GM12865 (cell line): Measurements from ENCODE around the gene RNF187.
"Not testable (repeated sequence)": the region's sequence is repeated elsewhere in the genome, so short reads cannot be mapped to it uniquely, and the experiment has no call there.

Source experiments
- DNase-seq: peaks from one replicate; pipeline ENCODE4 v3.0.0; 2010; ENCODE audit warnings: low read depth
- H3K4me3 ChIP-seq: 2 replicates; pipeline ENCODE4 v1.5.1; 2011; ENCODE audit warnings: mild to moderate bottlenecking, low read depth, low read length, control low read depth
- TF ChIP-seq, protein P1 (sequence below): IDR thresholded peaks from 2 replicates; pipeline ENCODE4 v1.5.1; 2011; ENCODE audit warnings: low read length, control low read depth, low read depth, inconsistent platforms; ENCODE audit not compliant: insufficient read depth; ENCODE audit errors: missing control alignments

RNF187 gene

GRCh38 chr1:228465141-228465540 lies 22.0 kb upstream of the RNF187 start:
- no peak overlapping the region for H3K4me3 ChIP-seq
- no peak for DNase-seq
- TF ChIP-seq, protein P1, sequence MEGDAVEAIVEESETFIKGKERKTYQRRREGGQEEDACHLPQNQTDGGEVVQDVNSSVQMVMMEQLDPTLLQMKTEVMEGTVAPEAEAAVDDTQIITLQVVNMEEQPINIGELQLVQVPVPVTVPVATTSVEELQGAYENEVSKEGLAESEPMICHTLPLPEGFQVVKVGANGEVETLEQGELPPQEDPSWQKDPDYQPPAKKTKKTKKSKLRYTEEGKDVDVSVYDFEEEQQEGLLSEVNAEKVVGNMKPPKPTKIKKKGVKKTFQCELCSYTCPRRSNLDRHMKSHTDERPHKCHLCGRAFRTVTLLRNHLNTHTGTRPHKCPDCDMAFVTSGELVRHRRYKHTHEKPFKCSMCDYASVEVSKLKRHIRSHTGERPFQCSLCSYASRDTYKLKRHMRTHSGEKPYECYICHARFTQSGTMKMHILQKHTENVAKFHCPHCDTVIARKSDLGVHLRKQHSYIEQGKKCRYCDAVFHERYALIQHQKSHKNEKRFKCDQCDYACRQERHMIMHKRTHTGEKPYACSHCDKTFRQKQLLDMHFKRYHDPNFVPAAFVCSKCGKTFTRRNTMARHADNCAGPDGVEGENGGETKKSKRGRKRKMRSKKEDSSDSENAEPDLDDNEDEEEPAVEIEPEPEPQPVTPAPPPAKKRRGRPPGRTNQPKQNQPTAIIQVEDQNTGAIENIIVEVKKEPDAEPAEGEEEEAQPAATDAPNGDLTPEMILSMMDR, result no peak

DNA sequence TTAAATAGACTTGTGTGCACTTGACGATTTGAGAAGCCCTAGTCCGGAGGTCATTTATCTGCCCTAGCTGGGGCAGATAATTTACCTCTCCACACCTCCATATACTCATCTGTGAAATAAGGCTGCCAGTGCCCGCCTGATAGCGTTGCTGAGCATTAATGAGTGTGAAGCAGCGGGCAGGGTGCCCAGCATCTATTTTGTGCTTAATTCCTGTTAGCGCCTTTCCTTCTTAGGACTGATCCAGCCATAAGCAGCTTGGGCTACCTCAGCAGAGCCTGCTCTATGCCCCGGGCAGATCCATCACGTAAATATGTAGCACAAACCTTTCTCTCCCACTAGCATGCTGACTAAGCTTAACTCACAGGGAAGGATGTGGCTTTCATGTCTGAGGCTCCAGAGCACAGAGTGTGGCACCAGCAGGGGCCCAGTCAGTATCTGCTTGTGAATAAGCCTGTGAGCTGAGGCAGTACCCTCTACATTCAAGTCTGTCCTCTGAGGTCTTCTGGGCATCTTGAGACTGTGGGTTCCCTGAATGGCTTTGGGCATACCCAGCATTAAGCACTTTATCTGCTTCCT lies 21.5 kb upstream of the RNF187 start:
- DNase-seq, result no peak
- TF ChIP-seq, protein P1, result no peak
- H3K4me3 ChIP-seq, result no peak overlapping the region

DNA sequence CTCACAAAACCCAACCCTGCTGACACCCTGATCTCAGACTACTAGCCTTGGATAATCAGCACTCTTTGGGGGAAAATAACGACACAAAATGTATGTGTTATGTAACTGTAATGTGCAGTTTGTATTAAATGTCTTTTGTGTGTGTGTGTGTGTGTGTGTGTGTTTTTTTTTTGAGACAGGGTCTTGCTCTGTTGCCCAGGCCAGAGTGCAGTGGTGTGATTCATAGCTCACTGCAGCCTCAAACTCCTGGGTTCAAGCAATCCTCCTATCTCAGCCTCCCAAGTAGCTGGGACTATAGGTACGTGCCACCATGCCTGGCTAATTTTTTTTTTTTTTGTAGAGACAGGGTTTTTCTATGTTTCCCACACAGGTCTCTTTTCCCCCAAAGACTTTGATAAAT lies 19.0 kb upstream of the RNF187 start:
- DNase-seq, H3K4me3 ChIP-seq: not testable (repeated sequence)

GRCh38 chr1:228469413-228470162 lies 17.6 kb upstream of the RNF187 start:
- no peak overlapping the region for H3K4me3 ChIP-seq
- DNase-seq, result no peak
- TF ChIP-seq, protein P1, result no peak

DNA sequence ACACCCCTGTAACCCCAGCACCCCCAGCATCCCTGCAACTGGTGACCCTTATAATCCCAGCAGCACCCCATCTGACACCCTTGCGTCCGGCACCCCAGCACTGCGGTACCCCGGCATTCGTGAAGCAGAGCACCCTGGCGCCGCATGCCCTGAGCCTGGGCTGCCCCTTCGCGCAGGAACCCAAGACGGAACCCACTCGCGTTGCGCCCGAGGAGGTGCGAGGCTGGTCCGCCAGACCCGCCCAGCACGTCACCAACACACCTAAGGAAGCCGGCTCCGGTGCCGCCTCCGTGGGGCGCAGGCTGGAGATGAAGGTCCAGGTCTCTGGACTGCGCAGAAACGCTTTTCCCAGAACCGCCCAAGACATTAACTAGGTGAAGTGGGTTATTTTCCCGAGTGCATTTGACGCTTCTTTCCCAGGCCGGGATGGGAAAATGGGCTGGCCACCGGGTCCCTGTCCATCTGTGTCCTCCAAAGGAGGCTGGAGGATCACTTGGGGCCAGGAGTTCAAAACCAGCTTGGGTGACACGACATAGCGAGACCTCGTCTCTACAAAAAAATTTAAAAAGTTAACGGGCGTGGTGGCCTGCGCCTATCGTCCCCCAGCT lies 15.9 kb upstream of the RNF187 start:
- DNase-seq, result no peak
- TF ChIP-seq, protein P1, result no peak
- no peak overlapping the region for H3K4me3 ChIP-seq

- no peak overlapping the region for H3K4me3 ChIP-seq
- peak; percentile 69 for DNase-seq
- TF ChIP-seq, protein P1, result peak; percentile 63
Observed at GRCh38 chr1:228471762-228472398, 15.3 kb upstream of the RNF187 start.

GRCh38 chr1:228472655-228473054 lies 14.5 kb upstream of the RNF187 start:
- DNase-seq, result no peak
- H3K4me3 ChIP-seq, result no peak overlapping the region
- TF ChIP-seq, protein P1, result no peak
